OCI-LY3 (cell line): Measurements from ENCODE around the gene DECR2.

Source experiments
- CTCF ChIP-seq: fragments of 200-600, 300-600 bp; sonication (generic); IDR thresholded peaks from 2 replicates; pipeline ENCODE4 v1.5.1; 2014; ENCODE audit warnings: antibody characterized with exemption, low read length, low read depth
- EZH2phosphoT487 ChIP-seq: fragments of 200-600 bp; shearing (Covaris generic); IDR thresholded peaks from 2 replicates; pipeline ENCODE4 v1.6.1; 2018; ENCODE audit warnings: antibody characterized with exemption, mixed run types, low read depth

GRCh38 chr16:404971-405486, 3.3 kb downstream of the DECR2 start:
- TF ChIP-seq CTCF (no peak), EZH2phosphoT487 (no peak)
